ENCODE results near the gene ARID1B.

DNA sequence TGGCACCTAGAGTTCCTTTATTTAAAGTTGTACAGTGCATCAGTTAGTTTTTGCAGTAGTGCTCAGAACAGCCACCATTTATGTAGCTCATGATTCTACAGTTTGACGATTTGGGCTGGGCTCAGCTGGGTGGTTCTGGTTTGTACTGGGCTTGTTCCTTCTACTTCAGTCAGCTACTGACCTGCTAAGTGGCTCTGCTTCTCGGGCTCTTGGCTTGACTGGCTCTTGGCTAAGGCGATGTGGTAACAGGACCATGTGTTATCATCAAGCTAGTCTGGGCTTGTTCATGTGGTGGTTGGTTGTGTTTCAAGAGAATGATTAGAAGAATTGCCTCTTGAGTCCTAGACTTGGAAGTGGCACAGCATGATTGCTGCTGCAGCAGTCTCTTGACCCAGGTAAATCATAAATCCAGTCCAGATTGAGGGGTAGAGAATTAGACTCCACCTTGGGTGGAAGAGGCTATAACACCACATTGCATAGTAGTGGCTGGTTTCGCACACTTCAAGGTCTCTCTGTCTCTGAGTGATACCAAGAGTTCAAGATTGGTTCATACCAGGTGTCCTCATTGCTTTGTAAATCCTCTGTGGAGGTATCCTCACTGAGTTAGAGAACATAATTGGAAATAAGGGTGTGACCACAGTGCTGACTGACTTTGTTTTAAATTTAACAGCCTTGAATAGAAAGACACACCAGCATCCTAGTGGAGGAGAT is 253.0 kb downstream of the ARID1B start:
- TF ChIP-seq, protein P1, sequence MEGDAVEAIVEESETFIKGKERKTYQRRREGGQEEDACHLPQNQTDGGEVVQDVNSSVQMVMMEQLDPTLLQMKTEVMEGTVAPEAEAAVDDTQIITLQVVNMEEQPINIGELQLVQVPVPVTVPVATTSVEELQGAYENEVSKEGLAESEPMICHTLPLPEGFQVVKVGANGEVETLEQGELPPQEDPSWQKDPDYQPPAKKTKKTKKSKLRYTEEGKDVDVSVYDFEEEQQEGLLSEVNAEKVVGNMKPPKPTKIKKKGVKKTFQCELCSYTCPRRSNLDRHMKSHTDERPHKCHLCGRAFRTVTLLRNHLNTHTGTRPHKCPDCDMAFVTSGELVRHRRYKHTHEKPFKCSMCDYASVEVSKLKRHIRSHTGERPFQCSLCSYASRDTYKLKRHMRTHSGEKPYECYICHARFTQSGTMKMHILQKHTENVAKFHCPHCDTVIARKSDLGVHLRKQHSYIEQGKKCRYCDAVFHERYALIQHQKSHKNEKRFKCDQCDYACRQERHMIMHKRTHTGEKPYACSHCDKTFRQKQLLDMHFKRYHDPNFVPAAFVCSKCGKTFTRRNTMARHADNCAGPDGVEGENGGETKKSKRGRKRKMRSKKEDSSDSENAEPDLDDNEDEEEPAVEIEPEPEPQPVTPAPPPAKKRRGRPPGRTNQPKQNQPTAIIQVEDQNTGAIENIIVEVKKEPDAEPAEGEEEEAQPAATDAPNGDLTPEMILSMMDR (IDR thresholded peaks at IDR 0.05; ENCODE audit: low read length): no peak
- no peak for TF ChIP-seq EZH2 (IDR thresholded peaks at IDR 0.05; ENCODE audit: borderline replicate concordance, low read length)

All from OCI-LY1 (cell line).